ENCODE measurements around the gene CGB5.

DNA sequence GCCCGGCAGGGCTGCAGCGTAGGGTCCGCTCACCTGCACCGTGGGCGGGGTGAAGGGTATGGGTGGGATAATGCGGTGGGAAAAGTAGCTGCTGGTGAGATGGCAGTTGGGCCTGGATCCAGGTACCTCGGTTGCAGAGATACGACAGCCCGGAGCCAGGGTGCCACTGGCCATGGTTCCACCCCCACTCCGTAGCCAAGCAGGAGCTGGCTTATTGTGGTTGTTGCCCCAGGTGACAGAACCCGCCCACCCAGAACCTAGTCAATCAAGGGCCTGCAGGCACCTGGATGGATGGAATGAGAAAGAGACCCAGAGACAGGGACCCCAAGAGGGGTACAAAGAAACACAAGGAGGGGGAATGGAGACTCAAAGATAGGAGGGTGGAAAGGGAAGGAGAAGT is 23.3 kb upstream of the CGB5 start:
- TF ChIP-seq, protein P1, sequence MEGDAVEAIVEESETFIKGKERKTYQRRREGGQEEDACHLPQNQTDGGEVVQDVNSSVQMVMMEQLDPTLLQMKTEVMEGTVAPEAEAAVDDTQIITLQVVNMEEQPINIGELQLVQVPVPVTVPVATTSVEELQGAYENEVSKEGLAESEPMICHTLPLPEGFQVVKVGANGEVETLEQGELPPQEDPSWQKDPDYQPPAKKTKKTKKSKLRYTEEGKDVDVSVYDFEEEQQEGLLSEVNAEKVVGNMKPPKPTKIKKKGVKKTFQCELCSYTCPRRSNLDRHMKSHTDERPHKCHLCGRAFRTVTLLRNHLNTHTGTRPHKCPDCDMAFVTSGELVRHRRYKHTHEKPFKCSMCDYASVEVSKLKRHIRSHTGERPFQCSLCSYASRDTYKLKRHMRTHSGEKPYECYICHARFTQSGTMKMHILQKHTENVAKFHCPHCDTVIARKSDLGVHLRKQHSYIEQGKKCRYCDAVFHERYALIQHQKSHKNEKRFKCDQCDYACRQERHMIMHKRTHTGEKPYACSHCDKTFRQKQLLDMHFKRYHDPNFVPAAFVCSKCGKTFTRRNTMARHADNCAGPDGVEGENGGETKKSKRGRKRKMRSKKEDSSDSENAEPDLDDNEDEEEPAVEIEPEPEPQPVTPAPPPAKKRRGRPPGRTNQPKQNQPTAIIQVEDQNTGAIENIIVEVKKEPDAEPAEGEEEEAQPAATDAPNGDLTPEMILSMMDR (IDR thresholded peaks at IDR 0.05) = no peak
- TF ChIP-seq POLR2A (IDR thresholded peaks at IDR 0.05) (no peak), POLR2AphosphoS5 (IDR thresholded peaks at IDR 0.05) (no peak)

Measured in breast epithelium (tissue), 3 donors.